NB4 (cell line): Measurements from ENCODE around the gene PDCD5.
"Not testable (repeated sequence)": the region's sequence is repeated elsewhere in the genome, so short reads cannot be mapped to it uniquely, and the experiment has no call there.

Experiments used
- DNase-seq: peaks from one replicate; pipeline ENCODE4 v3.0.0; 2010; ENCODE audit warnings: low read depth
- H3K4me3 ChIP-seq: one replicate; pipeline ENCODE4 v1.5.1; 2011; ENCODE audit warnings: mild to moderate bottlenecking, low read depth, low read length, moderate library complexity
- MAX ChIP-seq: IDR thresholded peaks from 2 replicates; pipeline ENCODE4 v1.6.1; 2011; ENCODE audit warnings: low read depth, low read length
- MYC ChIP-seq: IDR thresholded peaks from 2 replicates; pipeline ENCODE4 v1.6.1; 2011; ENCODE audit warnings: low read depth, low read length
- POLR2A ChIP-seq: IDR thresholded peaks from 2 replicates; pipeline ENCODE4 v1.6.1; 2011; ENCODE audit warnings: mild to moderate bottlenecking; ENCODE audit not compliant: insufficient read length; ENCODE audit errors: extremely low read depth
- TF ChIP-seq, protein P1 (sequence below): IDR thresholded peaks from one replicate; pipeline ENCODE4 v1.5.1; 2012; ENCODE audit warnings: low read depth, low read length

PDCD5 gene

DNA sequence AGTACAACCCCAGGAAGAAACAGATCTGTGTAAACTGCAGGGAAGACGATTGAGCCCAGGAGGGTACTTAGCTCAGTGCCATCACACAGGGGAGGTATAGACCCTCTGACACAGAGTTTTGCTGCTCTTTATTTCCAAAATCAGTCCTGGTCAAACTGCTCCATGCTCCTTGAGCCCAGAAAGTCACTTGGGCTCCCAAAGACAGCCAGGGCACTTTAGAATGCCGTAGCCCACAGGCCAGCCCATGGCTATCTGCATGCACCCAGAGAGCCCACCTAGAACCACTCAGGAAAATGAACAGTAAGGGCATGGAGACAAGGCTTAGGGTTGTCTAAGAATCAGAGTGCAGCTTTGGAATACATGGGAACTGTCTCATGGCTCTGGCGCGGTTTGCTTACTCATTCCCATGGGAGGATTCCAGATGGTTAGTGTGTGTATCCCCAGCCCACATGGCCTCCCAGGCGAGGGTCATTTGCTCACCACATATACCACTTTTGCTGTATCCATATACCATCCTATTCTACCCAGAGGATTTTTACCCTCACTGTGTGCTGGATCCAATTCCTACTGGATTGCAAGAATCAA lies 14.7 kb upstream of the PDCD5 start:
- TF ChIP-seq POLR2A, result no peak
- no peak for TF ChIP-seq MYC
- TF ChIP-seq MAX, result no peak
- TF ChIP-seq, protein P1, sequence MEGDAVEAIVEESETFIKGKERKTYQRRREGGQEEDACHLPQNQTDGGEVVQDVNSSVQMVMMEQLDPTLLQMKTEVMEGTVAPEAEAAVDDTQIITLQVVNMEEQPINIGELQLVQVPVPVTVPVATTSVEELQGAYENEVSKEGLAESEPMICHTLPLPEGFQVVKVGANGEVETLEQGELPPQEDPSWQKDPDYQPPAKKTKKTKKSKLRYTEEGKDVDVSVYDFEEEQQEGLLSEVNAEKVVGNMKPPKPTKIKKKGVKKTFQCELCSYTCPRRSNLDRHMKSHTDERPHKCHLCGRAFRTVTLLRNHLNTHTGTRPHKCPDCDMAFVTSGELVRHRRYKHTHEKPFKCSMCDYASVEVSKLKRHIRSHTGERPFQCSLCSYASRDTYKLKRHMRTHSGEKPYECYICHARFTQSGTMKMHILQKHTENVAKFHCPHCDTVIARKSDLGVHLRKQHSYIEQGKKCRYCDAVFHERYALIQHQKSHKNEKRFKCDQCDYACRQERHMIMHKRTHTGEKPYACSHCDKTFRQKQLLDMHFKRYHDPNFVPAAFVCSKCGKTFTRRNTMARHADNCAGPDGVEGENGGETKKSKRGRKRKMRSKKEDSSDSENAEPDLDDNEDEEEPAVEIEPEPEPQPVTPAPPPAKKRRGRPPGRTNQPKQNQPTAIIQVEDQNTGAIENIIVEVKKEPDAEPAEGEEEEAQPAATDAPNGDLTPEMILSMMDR, result no peak
- no peak overlapping the region for H3K4me3 ChIP-seq
- peak; percentile 9 for DNase-seq

GRCh38 chr19:32567486-32567885 lies 13.5 kb upstream of the PDCD5 start:
- TF ChIP-seq MYC (no peak), POLR2A (no peak), MAX (no peak)
- TF ChIP-seq, protein P1, result no peak
- no peak overlapping the region for H3K4me3 ChIP-seq
- no peak for DNase-seq

DNA sequence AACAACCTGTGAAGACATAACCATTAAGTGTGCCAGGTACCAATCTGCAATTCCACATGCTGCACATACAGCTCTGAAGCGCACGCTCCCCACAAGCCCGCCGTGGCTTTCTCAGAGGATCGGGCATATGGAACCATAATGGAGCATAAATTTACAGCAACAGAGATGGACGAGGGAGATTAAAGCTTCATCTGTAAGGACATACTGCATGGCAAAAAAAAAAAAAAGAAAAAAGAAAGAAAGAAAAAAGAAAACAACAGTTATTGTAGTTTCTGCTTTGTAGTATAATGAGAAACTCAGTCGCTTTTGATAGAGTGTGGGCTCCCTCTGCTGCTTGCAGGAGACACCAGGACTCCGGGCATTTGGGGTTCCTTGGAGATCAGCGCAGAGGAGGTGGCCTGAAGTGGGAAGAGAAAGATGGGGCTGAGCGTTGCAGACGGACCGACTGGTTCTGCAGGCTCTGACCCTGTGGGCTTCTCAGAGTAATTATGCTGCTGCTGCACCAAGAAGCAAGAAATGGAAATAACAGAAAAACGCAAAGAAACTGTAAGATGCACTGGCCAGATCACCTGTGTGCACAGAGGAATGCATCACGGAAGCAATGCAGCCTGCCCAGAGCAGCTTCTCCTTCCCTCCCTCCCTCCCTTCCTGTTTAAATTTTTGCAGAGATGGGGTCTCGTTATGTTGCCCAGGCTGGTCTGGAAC lies 10.8 kb upstream of the PDCD5 start:
- H3K4me3 ChIP-seq, result no peak overlapping the region
- no peak for TF ChIP-seq MAX
- TF ChIP-seq, protein P1, result peak; percentile 41

GRCh38 chr19:32571471-32572075 lies 9.4 kb upstream of the PDCD5 start:
- not testable (repeated sequence) for DNase-seq, H3K4me3 ChIP-seq

More for the DNA sequence above, 10.8 kb upstream of the PDCD5 start:
- peak; percentile 57 for DNase-seq

- DNase-seq, H3K4me3 ChIP-seq: not testable (repeated sequence)
Measured at GRCh38 chr19:32572700-32573491, 8.1 kb upstream of the PDCD5 start.

DNA sequence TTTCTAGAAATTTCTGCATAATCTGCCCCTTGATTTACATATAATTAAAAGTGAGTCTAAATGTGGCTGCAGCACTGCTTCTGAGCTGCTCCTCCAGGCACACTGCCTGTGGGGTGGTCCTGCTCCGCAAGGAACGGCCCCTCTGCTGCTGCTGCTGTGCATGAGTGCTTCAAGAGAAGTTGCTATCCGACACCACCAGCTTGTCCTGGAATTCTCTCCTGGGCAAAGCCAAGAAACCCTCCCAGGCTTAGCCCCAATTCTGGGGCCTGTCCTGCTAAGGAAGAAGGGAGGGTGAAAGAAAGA lies 7.5 kb upstream of the PDCD5 start:
- DNase-seq, result no peak
- no peak overlapping the region for H3K4me3 ChIP-seq
- TF ChIP-seq MAX (no peak), MYC (no peak), POLR2A (no peak)
- TF ChIP-seq, protein P1, result no peak
